Keratinocyte (primary cell): Measurements from ENCODE around the gene IL32.

Source experiments
- CTCF ChIP-seq, 3 experiments: IDR thresholded peaks in 1 of 3; conservative IDR thresholded peaks in 1 of 3; optimal IDR thresholded peaks in 1 of 3; 2 replicates in 2 of 3; 3 replicates in 1 of 3; pipeline versions ENCODE3 to v1.5.1; 2011; ENCODE audit warnings: low read length in 3 of 3, mild to moderate bottlenecking in 3 of 3, moderate library complexity in 2 of 3, control low read depth in 1 of 3, inconsistent platforms in 1 of 3; ENCODE audit not compliant: insufficient read depth in 2 of 3; ENCODE audit errors: extremely low read depth in 1 of 3
- EZH2 ChIP-seq: IDR thresholded peaks from one replicate; pipeline ENCODE4 v1.6.1; 2012; ENCODE audit warnings: inconsistent platforms, mild to moderate bottlenecking, low read length, moderate library complexity

DNA sequence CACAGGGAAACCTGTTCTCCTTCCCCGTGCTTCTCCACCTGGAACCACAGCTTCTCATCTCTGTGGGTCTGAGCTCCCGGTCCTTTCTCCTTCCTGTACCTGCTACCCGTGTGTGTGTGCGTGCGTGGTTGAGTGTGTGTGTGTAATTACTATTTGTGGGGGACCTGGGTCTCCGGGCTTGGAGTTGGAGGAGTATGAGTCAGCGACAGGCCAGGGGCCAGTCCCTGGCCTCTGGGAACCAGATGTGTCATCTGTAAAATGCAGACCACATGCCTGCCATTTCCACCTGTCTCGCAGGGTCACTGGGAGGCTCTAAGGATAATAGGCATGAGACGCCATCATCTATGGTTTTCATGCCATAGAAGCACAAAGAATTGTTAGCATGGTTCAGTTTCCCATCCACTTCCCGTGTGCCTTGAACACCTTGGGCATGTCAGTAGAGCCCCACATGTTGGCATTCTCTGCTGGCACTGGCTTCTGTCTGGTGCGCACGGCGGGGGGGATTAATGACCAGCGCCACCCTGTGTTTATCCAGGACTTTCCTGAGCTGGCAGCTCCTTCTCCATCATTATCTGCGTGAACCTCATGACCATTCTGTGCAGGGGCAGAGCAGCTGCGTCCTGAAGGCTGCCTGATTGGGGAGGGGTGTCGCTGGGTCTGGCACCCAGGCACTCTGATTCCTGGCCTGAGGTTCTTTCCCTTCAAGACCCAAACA is 48.5 kb downstream of the IL32 start:
- TF ChIP-seq CTCF (optimal IDR thresholded peaks at IDR 0.05 in 1 of 3, IDR thresholded peaks at IDR 0.05 in 1 of 3, conservative IDR thresholded peaks at IDR 0.05 in 1 of 3; ENCODE audit: extremely low read depth in 1 of 3, insufficient read depth in 2 of 3, low read length in 3 of 3): peak in 1 of 3 experiments; percentile 17
- TF ChIP-seq EZH2: no peak
